Activated CD8-positive, alpha-beta T cell treated with anti-CD3 and anti-CD28 coated beads for 36 hours (primary cell): ENCODE data around the gene NUTM1. TPM values are rescaled to one million over a fixed set of nuclear protein-coding genes. Genes with fewer than 3 reads are reported as not detected.
"Not testable (repeated sequence)": the region's sequence is repeated elsewhere in the genome, so short reads cannot be mapped to it uniquely, and the experiment has no call there.

Experiments
- ATAC-seq: fragments of 200-7000 bp; cut with Tn5 transposase; one replicate; pipeline ENCODE4 v1.10.0; 2021; ENCODE audit warnings: mild to moderate bottlenecking, moderate library complexity
- CTCF ChIA-PET: fragments of 350-600 bp; sonication (Branson Sonifier 250); formaldehyde crosslinking; loops from one replicate; lab custom pipeline; 2021; ENCODE audit warnings: antibody characterized with exemption; lab: Charles Lee
- POLR2A ChIA-PET: fragments of 350-600 bp; sonication (Branson Sonifier 250); formaldehyde crosslinking; loops from one replicate; lab custom pipeline; 2021; ENCODE audit warnings: antibody characterized with exemption; lab: Charles Lee
- DNase-seq: peaks from one replicate; pipeline ENCODE4 v3.0.0-alpha.2; 2020
- H3K27ac Mint-ChIP-seq: one replicate; pipeline ENCODE4 v1.8.0; 2021; ENCODE audit warnings: mild to moderate bottlenecking, mixed read lengths
- H3K27me3 Mint-ChIP-seq: one replicate; pipeline ENCODE4 v1.8.0; 2021; ENCODE audit warnings: mixed read lengths
- H3K36me3 Mint-ChIP-seq: one replicate; pipeline ENCODE4 v1.8.0; 2021; ENCODE audit warnings: low read depth, mixed read lengths
- H3K4me1 Mint-ChIP-seq: one replicate; pipeline ENCODE4 v1.8.0; 2021; ENCODE audit warnings: low read depth, mixed read lengths
- H3K4me3 Mint-ChIP-seq: one replicate; pipeline ENCODE4 v1.8.0; 2021; ENCODE audit warnings: mild to moderate bottlenecking, moderate library complexity, mixed read lengths
- H3K9me3 Mint-ChIP-seq: one replicate; pipeline ENCODE4 v1.8.0; 2021; ENCODE audit warnings: mixed read lengths
- CTCF ChIP-seq: fragments of 200-600 bp; IDR thresholded peaks from one replicate; pipeline ENCODE4 v1.8.0; 2022; ENCODE audit warnings: antibody characterized with exemption, mild to moderate bottlenecking
- intact Hi-C: fragments of 100-400 bp; cut with micrococcal nuclease; formaldehyde crosslinking; loops from one replicate; pipeline ENCODE4 v1.10.0; 2022
- total RNA-seq, 2 experiments: library from RNA; stranded (reverse); gene quantifications; one replicate each; pipeline ENCODE4 v1.2.3, GENCODE V29; 2021

NUTM1 gene
- total RNA-seq, 2 experiments from 2014 or later: not detected

- Mint-ChIP-seq H3K4me1 (no peaks in the 10 kb centered on the region), H3K27ac (no peak overlapping the region), H3K9me3 (no peaks in the 10 kb centered on the region), H3K27me3 (no peaks in the 10 kb centered on the region), H3K36me3 (no peaks in the 10 kb centered on the region), H3K4me3 (no peak overlapping the region)
- DNase-seq (no peak), ATAC-seq (no peak)
- ChIA-PET CTCF (no interaction called here), POLR2A (no interaction called here)
- TF ChIP-seq CTCF: no peak
- intact Hi-C loops: no loop called here
Measured at GRCh38 chr15:34347951-34348638, 5.0 kb downstream of the NUTM1 start.

GRCh38 chr15:34348735-34349300, 5.7 kb downstream of the NUTM1 start:
- H3K9me3 Mint-ChIP-seq: no peaks in the 10 kb centered on the region
- no peak overlapping the region for H3K27ac Mint-ChIP-seq
- no peaks in the 10 kb centered on the region for H3K27me3 Mint-ChIP-seq
- intact Hi-C loops: no loop called here
- ATAC-seq (no peak), DNase-seq (no peak)
- ChIA-PET CTCF (no interaction called here), POLR2A (no interaction called here)
- no peak for TF ChIP-seq CTCF
- H3K36me3 Mint-ChIP-seq: no peaks in the 10 kb centered on the region
- no peaks in the 10 kb centered on the region for H3K4me1 Mint-ChIP-seq
- H3K4me3 Mint-ChIP-seq: no peak overlapping the region

GRCh38 chr15:34349769-34350168, 6.7 kb downstream of the NUTM1 start:
- Mint-ChIP-seq H3K4me3 (no peak overlapping the region), H3K4me1 (no peaks in the 10 kb centered on the region), H3K27me3 (no peaks in the 10 kb centered on the region), H3K9me3 (no peaks in the 10 kb centered on the region), H3K27ac (no peak overlapping the region), H3K36me3 (no peaks in the 10 kb centered on the region)
- CTCF ChIA-PET: no interaction called here
- intact Hi-C loops: no loop called here
- DNase-seq (no peak), ATAC-seq (no peak)
- TF ChIP-seq CTCF: no peak
- POLR2A ChIA-PET: no interaction called here

- ATAC-seq, DNase-seq, H3K4me3 Mint-ChIP-seq, H3K9me3 Mint-ChIP-seq, POLR2A ChIA-PET, H3K36me3 Mint-ChIP-seq, intact Hi-C loops, H3K4me1 Mint-ChIP-seq, H3K27me3 Mint-ChIP-seq, H3K27ac Mint-ChIP-seq: not testable (repeated sequence)
- CTCF ChIA-PET: interaction anchor here (3.2 kb wide), 1 partner anchor 14 kb away, joined by 17 read pairs; the partner anchor contains the start of gene LPCAT4
Measured at GRCh38 chr15:34352996-34353395, 9.9 kb downstream of the NUTM1 start.

- DNase-seq (no peak), ATAC-seq (no peak)
- Mint-ChIP-seq H3K9me3 (no peaks in the 10 kb centered on the region), H3K36me3 (peaks cover 8% of the 10 kb centered on the region), H3K27ac (no peak overlapping the region), H3K4me1 (no peaks in the 10 kb centered on the region), H3K27me3 (no peaks in the 10 kb centered on the region), H3K4me3 (no peak overlapping the region)
- intact Hi-C loops: no loop called here
- CTCF ChIA-PET: interaction anchor here (1.7 to 3.2 kb wide), 2 partner anchors 14 to 113 kb away, joined by 5 to 17 read pairs; partner anchors contain the start of gene LPCAT4
- POLR2A ChIA-PET: no interaction called here
- TF ChIP-seq CTCF: no peak
Measured at GRCh38 chr15:34353627-34354026, 10.5 kb downstream of the NUTM1 start.
